ENCODE data around the gene SENP2.
"Not testable (repeated sequence)": the region's sequence is repeated elsewhere in the genome, so short reads cannot be mapped to it uniquely, and the experiment has no call there.

The SENP2 gene

DNA sequence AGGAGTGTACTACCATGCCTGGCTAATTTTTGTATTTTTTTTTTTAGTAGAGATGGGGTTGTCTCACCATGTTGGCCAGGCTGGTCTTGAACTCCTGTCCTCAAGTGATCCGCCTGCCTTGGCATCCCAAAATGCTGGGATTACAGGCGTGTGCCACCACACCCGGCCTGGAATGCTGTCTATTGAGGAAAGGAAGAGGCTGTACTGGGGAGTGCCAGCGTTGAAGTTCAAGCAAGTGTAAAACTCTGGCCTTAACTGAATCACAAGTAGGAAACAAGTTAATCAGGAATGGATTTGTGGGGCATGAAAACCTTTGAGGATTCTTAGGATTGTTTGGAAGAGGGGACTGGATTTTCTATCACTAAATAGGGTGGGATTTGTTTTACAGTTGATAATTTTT is 1.4 kb upstream of the SENP2 start:
- DNase-seq (ENCODE audit: insufficient read length, low spot score) (no peak), FAIRE-seq (no peak)

DNA sequence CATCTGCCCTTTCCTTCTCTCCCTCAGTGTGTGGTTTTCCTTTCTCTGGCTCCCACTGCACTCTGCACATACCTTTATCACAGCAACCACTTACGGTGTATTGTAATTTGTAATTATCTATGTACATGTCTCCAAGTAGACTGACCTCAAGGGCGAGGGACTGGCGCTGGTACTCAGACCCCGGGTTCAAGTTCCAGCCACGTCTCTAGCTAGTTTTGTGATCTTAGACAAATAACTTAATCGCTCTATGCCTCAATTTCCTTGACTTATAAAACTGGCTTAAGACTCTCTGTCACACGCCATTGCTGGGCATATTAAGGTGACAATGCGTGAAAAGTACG is 607 bp upstream of the SENP2 start:
- DNase-seq (ENCODE audit: insufficient read length, low spot score) (no peak), FAIRE-seq (no peak)

DNA sequence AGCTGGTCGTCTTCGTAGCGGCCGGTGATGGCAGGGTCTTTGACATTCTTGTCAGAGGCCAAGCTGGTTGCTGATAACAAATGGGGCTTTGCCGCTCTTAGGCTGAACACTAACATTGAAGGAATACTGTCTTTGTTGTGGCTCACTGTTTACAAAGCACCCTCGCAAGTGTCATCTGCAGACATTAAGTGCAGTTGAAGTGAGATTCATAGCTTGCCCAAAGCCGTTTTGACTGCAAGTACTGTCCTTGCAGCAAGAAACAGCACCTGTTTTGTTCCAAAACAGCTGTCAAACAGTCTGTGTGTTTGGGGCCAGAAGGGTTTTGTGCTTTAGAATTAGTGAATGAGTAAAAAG is 568 bp downstream of the SENP2 start:
- no peak for FAIRE-seq
- DNase-seq (ENCODE audit: insufficient read length, low spot score): no peak

DNA sequence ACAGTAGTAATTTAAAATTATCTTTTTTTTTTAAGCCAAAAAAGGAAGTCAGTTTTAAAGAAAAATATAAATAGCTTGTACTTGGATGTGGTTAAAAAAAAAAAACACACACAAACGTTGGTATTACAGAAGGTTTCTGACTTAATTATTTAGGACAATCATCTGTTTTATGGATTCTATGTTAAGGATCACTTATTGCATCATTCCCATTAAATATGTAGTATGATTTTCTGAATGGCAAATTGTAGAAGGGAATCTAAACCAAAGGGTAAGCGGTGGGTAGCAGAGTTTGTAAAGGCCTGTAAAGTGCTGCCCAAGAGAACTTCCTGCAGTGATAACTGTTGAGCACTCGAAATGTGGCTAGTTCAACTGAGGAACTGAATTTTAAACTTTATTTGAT is 8.0 kb downstream of the SENP2 start:
- no peak for FAIRE-seq

DNA sequence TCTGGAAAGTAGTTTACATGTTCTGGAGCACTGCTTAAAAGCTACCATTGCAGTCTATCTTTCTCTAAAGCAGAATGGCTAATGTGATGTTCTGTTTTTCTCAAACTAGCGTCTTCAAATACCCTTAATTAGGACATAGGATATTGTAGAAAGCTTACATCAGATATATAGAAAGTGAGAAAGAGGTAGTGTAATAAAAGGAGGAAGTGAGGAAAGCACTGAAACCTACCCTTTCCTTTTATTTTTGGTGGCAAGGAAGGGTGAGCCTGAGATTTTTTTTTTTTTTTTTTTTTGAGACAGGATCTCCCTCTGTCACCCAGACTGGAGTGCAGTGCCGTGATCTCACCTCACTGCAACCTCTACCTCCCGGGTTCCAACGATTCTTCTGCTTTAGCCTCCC is 9.4 kb downstream of the SENP2 start:
- DNase-seq (ENCODE audit: insufficient read length, low spot score): no peak
- no peak for FAIRE-seq

More for the DNA sequence above, 8.0 kb downstream of the SENP2 start:
- no peak for DNase-seq (ENCODE audit: insufficient read length, low spot score)

DNA sequence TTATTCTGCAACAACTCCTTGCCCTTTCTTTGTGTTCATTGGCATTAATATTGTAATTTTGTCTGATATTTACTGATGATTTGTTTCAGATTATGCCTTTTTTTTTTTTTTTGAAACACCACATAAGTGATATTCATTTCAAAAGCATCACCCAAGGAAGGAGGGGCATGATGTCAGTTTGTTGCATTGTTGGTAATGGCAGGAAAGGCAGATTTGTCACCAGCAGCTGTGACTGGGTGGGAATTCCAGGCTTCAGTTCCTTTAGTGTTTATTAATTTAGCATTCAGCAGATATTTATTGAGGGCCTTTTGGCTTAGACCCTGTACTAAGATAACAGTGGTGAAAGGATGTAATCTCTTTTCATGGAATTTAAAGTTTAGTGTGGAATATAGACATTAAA is 19.5 kb downstream of the SENP2 start:
- no peak for DNase-seq (ENCODE audit: insufficient read length, low spot score)
- no peak for FAIRE-seq

DNA sequence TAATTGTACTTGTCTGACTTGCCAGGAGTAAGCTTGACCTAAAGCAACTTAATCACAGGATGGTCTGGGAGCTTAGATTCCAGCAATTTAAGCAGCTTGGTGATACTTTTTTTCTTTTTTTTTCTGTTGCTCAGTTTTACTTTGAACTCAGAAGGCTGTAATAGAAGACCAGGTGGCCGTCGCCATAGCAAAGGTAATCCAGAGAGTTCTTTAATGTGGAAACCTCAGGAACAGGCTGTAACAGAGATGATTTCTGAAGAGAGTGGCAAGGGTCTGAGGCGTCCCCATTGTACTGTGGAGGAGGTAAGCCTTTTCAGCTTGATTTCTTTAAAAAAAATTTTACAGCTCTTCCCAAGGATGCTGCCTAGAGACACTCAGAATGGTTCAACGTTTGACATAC is 20.1 kb downstream of the SENP2 start:
- DNase-seq (ENCODE audit: insufficient read length, low spot score): no peak
- FAIRE-seq: no peak

DNA sequence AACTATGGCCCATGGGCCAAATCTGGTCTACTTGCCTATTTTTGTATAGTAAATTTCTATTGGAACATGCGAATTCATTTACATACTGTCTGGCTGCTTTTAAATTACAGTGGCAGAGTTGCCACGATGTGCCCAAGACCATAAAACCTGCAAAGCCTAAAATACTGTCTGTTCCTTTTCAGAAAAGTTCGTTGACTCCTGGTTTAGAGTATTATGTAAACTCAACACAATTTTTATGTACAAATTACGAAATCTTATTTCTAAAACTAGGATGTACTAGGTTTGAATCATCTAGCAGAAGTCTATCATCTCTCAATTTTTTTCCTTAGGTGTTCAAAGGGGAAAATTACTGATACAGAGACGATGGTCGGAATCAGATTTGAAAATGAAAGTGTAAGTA is 26.9 kb downstream of the SENP2 start:
- FAIRE-seq (no peak), DNase-seq (ENCODE audit: insufficient read length, low spot score) (no peak)

DNA sequence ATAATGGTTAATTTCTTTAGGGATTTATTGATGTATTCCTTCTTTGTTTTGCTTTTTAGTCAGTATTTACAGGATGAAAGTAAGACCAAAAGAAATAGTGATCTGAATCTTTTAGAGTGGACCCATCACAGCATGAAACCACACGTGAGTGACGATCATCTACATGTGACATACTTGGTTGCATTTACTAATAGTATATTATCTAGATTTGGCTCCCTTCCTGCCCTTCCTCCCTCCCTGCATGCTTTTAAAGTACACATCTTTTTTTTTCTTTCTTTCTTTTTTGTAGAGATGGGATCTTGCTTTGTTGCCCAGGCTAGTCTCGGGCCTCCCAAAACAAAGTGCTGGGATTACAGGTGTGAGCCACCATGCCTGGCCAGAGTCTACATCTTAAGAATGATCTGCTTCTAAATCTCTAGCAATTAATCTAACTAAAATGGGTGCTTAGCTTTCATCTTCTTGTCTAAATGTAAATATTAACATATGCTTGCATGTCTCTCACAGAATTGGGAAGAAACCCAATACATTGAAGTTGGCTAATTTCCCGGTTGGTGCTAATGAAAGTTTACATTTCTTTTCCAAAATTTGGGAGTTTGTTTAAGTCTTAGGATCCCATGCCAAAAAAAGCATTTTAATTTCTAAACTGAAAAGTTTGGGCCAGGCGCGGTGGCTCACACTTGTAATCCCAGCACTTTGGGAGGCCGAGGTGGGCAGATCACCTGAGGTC is 38.0 kb downstream of the SENP2 start:
- no peak for DNase-seq (ENCODE audit: insufficient read length, low spot score)
- FAIRE-seq: no peak

DNA sequence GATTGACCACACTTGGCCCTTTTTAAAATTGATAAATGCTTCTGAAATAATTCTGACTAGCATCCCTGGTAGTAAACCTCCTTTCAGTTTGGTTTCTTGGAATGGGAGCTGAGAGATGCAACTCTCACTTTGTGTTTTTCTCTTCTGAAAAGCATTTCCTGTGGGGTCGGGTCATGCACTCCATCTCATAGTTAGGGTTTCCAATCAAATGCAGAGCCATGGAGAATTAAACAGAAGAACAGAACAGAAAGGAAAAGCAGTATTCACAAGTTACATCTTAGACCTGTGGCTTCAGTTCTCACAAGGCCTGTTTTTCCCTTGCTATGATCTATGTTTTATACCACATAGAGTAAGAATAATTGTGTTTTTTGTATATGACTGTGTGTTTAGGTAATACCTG is 39.7 kb downstream of the SENP2 start:
- DNase-seq (ENCODE audit: insufficient read length, low spot score) (no peak), FAIRE-seq (no peak)

DNA sequence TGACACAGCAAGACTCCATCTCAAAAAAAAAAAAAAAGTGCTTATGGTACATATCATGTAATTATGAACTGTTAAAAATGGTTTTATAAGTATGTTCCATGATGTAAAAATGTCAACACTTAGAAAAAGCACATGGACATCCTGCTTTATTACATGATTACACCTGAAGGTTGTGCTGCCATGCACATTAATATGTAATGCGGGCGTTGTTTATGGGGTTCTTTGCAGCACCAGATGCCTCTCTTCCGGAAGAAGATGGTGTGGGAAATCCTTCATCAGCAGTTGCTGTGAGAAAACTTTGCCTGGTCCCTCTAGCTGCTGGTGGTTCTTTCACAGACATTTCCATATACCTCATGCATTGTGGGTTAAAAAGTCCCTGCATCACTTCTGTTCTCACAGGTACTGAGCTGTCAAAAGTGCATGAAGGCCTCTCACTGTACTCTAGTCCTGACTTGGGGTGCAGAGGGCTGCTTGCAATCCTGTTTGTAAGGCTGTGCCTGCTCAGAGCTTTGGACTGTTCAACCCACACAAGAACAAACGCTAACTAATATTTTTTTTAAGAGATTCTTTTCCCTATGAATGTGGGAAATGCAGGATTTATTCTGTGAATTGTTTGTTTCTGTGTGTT is 43.6 kb downstream of the SENP2 start:
- DNase-seq (ENCODE audit: insufficient read length, low spot score): no peak
- FAIRE-seq: no peak

DNA sequence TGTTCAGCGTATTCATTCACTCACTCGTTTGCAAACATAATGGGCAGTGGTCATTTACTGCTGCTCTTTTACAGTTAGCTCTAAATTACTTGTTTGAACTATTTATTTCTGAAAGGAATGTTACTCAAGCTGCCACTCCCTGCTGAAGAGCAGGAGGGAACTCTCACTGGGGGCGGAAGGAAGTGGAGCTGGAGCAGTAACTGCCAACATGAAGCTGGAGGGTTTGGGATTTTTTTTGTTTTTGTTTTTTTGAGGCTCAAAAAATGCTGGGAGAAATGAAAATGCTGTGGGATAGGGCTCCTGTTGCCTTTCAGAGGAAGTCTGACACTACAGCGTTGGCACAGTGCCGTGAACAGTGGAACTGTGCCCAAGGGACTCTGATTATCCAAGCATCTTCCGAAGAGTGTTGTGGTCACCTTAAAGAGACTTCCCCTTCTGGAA is 44.1 kb downstream of the SENP2 start:
- FAIRE-seq: no peak
- no peak for DNase-seq (ENCODE audit: insufficient read length, low spot score)

DNA sequence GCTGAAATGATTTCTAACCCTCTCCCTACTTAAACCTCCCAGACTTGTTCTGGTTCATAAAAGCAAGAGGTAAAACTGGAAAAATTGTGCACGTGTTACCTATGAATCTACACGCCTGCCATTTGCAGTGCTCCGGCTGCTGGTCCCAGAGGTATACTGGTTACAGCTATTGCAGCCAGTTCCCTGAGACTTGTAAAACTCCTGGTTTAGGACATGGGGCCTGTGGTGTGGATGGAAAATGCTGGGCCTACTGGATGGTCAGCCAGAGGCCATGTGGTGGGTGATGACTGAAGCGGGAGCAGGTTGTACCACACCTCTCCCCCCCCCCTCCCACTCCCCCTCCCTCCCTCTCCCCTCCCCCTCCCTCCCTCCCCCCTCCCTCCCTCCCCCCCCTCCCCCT is 45.0 kb downstream of the SENP2 start:
- FAIRE-seq (no peak), DNase-seq (ENCODE audit: insufficient read length, low spot score) (no peak)

DNA sequence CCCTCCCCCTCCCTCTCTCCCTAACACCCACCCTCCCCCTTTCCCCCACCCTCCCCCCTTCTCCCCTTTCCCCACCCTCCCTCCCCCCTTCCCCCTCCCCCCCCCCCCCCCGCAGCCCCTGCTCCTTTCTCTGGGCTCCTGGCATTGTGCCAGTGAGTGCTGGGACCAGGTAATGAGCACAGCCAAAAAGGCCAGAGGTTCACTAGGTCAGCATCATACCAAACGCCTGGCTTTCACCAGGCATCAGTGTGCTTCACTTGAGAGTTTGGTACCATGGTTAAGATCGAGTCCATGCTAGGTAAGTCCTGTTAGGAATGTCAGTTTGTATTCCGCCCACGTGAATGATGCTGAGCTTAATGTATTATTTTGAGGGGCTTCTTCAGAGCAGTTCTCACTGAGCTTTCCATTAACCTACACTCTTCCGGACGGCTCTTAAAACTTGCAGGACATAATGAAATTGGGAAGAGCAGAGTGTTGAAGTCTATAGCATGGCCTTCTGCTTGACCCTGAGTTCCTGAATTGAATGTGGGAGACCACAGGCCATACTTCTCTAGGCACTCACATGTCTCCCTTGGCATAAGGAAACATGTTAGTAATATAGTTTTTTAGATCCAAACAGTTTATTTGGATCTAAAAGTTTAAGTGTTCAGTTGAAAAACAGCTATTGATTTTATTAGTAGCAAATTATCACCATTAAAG is 45.6 kb downstream of the SENP2 start:
- DNase-seq (ENCODE audit: insufficient read length, low spot score) (no peak), FAIRE-seq (no peak)

DNA sequence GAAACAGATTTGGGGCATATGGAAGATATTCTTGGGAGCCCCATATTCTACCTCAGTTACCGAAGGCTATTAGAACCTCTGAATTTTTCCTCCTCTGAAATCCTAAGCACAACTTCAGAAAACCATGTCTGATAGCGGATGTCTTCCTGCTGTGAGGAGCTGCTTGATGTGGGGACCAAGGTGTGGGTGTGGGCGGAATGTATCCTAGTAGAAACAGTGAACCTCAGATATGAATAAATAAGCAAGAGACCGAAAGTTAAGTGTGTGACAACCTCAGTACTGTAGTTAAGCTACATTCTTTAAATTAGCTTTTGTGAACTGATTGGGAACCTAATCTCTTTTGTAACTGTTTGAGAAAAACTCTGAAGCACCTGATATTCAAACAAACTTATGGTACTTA is 46.9 kb downstream of the SENP2 start:
- no peak for DNase-seq (ENCODE audit: insufficient read length, low spot score)
- no peak for FAIRE-seq

DNA sequence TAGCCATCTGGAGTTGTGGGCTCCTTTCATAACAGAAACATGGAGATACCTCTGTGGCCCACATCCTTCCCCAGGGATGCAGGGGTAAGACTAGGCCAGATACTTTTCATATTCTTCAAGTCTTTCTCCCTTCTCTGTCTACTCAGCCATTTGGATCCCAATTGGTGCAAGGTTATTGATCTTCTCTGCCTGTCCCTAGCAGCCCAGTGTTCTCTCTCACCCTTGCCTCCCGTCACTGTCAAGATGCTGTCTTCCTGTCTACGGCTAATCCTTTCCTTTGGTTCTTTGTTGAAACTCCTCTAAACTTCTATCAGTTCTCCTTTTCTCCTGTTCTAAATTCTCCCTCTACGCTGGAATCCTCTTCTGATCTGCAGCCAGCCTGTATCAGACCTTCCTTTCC is 51.3 kb downstream of the SENP2 start:
- no peak for DNase-seq (ENCODE audit: insufficient read length, low spot score)

DNA sequence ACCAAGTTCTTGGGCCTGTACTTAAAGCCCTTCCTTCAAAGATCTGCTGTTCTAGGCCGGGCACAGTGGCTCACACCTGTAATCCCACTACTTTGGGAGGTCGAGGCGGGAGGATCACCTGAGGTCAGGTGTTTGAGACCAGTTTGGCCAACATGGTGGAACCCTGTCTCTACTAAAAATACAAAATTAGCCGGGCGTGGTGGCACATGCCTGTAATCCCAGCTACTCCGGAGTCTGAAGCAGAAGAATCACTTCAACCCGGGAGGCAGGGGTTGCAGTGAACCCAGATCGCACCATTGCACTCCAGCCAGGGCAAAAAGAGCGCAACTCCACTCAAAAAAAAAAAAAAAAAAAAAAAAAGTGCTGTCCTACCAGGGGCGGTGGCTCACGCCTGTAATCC is 52.6 kb downstream of the SENP2 start:
- DNase-seq (ENCODE audit: insufficient read length, low spot score); FAIRE-seq: not testable (repeated sequence)

More for the DNA sequence above, 51.3 kb downstream of the SENP2 start:
- no peak for FAIRE-seq

DNA sequence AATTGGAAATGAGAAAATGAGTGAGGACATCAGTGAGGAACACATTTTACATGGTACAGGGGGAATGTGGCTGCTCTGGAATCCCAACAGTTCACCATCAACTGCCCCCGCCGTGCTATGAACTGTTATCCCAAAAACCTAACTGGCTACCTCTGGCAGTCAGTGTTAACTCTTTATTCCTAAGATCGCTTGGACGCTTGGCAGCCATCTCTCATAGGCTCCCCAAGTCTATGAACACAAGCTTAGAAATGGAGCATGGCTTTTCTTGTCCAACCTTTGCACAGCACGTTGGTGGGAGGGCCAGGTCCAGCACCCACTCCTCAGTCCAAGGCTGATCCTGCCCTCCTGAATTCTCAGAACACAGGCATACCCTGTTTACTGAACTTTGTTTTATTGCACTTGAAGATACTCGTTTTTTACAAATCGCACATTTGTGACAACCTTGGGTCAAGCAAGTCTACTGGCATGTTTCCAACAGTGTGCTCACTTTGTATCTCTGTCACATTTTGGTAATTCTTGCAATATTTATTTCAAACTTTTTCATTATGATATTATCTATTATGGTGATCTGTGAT is 53.6 kb downstream of the SENP2 start:
- DNase-seq (ENCODE audit: insufficient read length, low spot score) (no peak), FAIRE-seq (no peak)

DNA sequence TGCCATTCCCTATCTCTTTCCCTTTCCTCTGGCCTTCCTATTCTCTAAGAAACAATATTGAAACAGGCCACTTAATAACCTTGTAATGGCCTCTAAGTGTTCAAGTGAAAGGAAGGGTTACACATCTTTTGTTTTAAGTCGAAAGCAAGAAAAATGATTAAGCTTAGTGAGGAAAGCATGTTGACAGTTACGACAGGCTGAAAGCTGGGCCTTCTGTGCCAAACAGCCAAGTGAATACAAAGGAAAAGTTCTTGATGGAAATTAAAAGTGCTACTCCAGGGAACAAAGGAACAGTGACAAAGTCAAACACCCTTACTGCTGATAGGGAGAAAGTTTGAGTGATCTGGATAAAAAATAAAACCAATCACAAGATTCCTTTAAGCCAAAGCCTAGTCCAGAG is 54.2 kb downstream of the SENP2 start:
- DNase-seq (ENCODE audit: insufficient read length, low spot score) (no peak), FAIRE-seq (no peak)

DNA sequence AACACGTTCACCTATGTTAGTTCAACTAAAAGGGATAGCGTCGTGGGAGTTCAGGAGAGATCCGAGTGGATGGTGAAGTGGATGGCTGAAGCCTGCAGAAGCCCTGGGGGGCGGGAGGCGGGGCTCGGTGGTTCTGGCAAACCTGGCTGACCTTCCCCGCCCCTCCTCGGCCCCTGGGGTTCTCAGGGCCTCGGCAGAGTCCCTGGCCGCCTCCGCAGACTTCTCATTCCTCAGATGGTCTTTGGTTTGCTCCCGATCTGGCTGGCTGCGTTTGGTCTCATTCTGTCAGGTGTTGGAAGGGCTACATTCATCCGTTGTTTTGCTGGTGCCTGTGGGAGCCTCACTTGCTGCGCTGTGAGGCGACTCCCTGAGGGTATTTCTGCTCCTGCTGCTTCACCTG is 59.1 kb downstream of the SENP2 start:
- DNase-seq (ENCODE audit: insufficient read length, low spot score); FAIRE-seq: not testable (repeated sequence)

DNA sequence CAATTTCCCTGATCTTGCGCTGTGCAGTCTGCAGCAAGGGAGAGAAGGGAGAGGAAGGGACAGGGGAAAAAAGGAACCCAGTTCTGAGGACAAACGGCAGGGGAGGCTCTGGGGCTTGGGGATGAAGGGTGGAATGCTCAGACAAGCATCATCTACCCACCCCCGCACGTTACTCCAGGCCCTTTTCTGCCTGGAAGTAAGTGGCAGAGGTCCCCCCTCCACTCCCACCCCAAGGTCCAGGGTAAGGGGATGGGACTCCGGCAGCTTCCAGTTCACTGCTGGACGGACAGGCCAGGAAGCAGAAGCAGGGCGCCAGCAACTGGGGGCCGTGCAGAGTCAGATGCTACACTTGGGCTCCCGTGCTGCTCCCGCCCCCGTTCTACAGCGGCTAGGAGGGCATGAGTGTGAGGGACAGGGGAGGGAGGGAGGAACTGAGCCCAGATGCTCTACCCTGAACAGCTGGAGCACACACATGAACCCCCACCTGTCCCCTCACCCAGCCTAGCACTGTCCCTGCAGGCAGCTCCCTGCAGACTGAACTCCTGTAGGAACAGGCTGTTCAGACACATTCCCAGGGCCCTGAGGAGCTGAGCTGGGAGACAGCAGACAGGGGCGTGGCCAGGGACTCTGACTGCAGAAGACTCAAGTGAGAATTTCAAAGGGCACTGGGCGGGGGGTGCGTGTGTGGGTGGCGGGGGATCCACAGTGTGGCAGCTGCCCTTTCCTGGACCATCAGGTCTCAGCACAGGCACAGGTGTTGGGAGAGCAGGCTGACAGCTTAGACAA is 59.7 kb downstream of the SENP2 start:
- no peak for DNase-seq (ENCODE audit: insufficient read length, low spot score)
- no peak for FAIRE-seq
